GM21825 (cell line): ENCODE data around the gene CHRD.

Source experiments
- ATAC-seq: cut with Tn5 transposase; IDR thresholded peaks from one replicate; pipeline ENCODE4 v1.9.1; 2021; ENCODE audit warnings: mild to moderate bottlenecking, moderate library complexity; ENCODE audit not compliant: unreplicated experiment

Gene CHRD

DNA sequence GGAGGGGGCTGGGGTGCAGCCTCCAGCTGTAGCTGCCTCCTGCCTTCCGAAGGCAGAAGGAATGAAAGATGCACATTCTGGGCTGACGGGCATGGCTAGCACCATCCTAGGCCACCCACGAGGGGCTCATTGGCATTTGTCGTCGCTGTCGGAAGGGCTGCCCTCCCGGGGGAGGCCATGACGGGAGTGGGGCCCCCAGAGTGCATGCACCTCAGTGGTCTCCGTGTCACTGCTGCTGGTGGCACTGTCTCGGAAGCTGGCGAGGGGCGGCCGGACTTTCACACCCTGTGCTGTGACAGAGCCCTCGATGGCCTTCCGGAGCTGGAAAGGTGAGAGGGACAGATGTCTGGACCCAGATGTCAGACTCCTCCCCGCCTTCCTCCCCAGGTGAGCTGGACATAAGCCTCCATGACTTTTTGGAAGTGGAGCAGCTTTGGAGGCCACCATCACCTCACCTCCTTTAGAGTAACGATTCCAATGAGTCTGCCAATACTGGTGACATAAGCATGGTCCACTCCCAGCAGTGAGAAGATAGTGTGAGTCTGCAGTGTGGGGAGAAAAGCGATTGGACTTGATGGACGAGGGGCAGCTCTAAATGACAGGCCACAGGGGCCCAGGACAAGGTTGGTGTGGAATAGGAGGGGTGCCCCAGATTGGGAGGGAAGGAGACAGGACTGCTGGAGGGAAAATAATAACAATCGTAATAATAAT lies 33.2 kb upstream of the CHRD start:
- ATAC-seq = no peak

DNA sequence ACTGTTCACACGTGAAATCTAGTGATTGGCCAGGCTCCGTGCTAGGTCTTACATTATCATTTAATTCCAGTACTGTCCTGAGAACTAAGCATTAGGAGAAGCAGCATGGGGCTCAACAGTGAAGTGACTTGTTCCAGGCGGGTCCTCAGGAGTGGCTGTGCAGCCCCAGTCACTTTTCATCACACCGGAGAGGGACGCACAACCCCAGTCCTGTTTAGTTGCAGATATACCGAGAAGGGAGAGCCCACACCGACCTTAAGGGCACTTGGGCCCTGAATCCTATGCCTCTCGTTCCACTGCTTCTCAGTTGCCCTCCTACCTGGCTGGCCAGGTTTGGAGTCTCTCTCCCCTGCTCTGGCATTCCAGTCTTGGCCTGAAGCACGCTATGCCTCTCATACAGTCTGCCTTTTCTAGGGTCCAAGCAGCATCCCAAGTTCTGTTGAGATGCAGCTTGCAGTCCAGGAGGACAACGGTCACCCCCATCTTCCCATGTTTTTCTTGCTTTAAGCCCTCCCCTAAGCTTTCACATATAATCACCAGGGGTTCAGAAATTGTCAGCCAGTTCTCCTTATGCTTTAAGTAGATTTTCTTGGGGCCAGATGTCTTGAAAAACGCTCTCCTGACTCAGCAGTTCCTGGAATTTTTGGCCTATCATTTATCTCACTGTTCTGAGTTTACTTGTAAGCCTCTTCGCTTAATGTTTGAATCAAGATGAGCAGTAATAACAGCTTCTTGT lies 32.4 kb upstream of the CHRD start:
- ATAC-seq = no peak

DNA sequence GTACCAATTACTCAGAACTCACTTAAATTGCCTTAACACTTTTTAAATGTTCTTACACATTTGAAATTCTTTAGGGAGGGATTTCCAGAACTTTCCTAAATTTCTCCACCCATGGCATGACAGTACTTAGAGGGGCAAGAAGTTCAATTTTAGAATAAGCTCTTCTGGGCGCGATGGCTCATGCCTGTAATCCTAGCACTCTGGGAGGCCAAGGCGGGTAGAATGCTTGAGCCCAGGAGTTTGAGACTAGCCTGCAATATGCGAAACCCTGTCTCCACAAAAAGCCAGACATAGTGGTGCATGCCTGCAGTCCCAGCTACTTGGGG lies 31.8 kb upstream of the CHRD start:
- no peak for ATAC-seq

DNA sequence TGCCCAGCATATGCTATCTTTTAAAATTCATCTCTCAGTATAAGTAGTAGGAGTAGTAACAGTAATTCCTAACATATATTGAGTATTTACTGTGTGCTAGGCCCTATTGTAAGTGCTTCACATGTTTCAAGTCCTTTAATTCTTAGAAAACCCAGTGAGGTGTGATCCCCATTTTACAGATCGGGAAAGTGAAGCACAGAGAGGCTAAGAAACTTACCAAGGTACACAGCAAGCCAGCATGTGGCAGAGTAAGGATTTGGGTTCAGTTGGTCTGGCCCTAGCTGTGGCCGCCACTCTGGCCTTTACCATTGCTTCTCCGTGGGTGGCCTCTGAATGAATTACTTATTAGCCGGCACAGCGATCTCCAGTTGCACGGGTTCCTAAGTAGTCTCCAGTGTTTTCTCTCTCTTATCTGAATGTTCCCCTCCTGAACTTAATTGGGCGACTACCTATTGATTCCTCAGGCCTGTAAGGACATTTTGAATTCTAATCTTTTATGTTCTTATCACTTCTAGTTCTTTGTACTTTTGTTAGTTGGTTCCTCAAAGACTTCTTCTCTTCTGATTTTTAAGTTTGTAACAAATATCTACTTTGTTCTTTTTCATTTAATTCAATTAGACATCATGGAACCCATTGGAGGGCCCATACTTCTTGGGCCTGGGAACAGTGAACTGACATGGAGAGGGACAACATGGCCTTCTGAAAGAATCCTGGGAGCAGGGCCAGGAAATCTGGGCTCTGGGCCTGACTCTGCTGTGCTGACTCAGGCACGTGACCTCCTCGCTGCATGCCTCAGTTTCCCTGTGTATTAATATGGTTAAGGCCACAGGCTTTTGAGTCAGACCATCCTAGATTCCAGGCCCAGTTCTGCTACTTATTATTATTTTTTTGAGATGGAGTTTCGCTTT lies 30.0 kb upstream of the CHRD start:
- no peak for ATAC-seq

DNA sequence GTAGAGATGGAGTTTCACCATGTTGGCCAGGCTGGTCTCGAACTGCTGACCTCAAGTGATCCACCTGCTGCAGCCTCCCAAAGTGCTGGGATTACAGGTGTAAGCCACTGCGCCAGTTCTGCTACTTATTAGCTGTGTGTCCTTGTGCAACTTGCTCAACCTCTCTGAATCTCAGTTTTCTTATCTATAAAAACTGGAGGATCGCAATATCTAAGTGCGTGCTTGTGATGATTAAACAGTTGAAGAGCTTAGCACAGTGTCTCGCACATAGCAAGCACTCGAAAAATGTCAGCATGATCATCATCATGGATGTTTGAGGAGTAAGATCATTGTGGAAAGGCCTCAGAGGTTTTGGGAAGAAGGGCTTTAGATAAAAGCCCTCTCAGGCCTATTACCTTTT lies 29.2 kb upstream of the CHRD start:
- no peak for ATAC-seq

DNA sequence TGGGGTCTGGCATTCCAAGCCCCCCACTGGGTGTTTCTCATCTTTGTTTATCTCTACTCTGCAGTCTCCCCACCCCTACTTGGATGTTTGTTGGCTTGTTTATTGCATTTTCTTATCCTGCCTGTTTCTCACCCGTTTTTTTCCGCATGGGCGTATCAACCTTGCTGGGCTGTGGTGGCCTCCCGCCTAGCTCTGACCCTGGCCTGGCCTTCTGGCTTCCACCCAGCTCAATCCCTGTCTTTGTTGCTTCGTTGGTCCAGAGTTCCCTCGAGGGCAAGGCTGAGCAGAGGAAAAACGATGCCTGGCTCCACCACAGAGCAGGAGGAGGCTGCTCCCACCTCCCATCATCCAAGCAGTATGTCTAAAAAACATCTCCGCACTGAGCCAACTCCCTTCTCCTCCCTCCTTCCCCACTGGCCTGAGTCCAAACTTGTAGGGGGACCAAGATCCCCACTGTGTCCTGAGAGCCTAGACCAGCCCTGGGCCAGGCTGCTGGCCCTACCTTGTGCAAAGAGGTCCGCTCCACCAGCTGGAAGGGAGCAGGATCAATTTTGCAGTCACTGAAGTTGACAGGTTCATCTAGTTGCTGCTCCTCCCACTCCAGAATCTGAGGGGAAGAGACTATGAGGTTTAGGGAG lies 28.2 kb upstream of the CHRD start:
- ATAC-seq = no peak

DNA sequence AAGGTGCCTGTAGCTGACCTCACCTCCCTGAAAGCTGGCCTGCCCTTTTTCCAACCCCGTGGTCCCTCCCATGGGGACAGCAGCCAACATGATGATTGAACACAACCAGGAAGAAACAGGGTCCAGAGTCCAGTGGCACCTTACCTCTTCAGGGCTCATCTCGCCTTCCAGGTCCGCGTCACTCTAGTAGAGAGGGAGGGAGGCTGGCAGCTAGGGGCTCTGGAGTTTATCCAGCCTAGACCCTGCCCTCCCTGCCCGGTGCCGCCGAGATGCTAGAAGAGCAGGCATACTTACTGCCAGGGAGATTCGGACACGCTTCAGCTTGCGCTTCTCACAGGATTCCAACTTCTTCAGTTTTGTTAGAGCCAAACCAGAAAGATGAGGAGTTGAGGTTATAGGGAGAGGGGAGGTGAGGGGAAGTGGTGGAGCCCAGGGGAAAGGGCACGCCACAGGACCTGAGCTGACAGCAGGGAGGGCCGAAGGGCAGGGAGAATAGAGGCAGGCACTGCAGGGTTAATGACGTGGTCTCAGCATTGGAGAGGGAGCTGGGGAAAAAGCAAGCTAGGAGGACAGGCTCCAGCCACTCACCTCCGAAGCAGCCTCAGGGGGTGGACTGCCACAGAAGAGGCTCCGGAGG lies 27.6 kb upstream of the CHRD start:
- no peak for ATAC-seq

DNA sequence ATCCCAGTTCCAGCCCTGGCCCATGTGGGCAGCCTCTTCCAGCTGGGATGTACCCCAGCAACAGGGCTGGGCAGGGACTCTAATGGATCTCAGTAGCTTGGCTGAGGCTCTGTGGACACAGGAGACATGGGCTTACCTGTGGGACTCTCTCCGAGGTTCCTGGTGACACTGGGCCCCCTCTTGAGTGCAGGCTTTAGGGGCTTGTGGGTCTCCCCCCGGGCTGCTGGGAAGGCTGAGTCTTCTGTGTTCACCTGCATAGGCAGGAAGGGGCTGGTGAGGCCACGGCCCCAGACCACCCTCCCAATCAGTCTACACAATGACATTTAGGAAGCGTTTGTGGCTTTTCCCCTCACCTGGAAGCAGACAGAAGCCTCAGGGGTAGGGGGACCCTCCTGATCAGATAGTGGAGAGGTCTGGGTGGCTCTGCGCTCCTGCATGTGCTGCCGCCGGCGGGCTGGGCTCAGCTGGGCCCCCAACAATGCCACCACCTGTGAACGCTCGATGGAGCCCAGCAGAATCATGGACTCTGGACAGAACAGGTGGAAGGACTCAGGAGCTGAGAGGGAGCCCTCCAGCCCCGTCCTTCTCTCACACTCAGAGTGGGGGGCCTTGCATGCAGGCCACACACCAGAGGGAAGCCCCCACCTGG lies 26.8 kb upstream of the CHRD start:
- no peak for ATAC-seq

DNA sequence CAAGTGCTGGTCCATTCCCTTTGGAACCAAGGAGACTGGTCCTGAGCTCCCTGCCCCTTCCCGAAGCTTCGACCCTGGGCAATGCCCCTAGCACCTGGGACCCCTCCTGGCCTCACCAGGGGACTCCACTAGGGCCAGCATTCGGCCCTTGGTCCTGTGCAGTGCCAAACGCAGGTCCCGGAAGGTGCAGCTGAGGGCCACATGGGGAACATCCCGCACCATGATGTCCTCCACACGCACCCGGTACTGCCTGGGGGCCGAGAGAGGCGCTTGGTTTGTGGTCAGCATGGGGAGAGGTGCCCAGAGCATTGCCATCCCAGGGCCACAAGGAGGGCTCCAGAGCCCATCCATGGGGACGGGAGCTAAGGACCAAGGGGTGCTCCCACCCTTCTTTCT lies 26.3 kb upstream of the CHRD start:
- no peak for ATAC-seq

DNA sequence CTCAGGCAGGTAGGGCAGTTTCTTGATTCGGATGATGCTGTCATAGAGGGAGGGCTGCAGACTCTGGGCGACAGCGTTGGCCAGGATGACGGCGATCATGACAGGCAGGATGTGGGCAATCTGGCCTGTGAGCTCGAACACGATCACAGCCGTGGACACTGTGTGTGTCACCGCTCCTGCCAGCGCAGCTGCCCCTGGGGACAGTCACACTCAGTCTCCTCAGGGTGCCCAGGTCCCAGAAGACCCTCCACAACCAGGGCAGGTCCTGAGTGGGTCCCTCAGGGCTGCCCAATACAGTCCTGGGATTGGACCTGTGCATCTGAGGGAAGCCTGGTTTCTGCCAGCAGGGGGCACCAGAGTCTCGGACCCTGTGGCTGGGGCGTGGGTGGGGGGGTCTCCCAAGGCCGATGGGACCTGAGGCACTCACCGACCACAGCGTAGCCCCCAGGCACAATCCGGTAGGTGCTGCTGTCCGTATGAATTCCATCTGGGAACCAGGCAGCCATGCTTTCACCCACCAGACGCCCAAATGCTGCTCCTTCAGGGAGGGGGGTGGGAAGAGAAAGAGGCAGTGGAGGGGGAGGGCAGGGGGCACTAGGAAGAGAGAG lies 25.6 kb upstream of the CHRD start:
- ATAC-seq = peak; percentile 57

DNA sequence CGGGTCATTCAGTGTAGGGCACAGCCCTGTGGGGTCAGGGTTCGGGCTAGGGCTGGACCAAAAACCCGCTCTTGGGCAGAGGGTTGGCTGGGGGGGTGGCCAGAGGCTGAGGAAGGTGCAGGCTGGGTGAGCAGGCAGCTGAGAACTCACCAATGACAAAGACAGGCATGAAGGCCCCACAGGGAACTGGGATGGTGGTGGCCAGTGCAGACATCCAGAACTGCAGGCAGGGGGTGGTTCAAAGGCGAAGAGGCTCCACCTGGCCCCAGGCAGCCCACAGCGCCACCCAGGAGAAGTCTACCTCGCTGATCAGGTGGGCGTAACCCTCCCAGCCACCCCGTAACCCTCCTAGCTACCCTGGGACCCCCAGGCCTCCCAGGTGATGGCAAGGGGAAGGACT lies 25.1 kb upstream of the CHRD start:
- ATAC-seq = no peak

DNA sequence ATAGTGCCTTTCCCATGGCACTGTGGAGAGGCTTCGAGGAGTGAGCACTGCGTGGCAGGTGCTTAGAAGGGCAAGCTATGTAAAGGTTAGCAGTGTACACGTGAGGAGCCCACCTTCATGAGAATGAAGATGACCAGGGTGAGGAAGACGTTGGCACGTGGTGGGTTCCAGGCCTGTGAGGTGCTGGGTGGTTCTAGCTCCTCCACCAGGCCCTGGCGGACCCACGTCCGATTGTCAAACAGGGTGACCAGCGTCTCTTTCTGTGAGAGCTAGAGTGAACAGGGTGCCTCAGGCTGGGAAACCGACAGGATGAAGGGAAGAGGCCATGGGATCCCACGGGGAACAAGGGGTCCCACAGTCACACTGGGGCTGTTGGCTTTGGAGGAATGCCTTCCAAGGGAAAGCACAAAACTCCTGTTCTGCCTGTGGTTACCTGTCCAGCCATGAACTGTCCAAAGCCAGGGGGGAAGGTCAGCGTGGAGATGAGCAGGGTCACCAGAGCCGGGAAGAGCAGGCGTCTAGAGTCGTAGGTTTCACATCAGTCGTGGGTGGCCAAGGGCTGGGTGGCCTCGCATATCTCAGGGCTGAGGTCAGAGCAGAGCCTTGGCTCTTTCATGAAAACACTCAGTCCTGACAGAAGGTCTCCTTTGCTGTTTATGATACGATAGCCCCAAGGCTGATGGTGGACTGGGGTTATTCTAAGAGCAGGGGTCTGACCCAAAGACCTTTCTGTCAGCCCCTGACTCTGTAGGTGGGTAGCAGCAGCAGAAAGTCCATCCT lies 24.4 kb upstream of the CHRD start:
- no peak for ATAC-seq

DNA sequence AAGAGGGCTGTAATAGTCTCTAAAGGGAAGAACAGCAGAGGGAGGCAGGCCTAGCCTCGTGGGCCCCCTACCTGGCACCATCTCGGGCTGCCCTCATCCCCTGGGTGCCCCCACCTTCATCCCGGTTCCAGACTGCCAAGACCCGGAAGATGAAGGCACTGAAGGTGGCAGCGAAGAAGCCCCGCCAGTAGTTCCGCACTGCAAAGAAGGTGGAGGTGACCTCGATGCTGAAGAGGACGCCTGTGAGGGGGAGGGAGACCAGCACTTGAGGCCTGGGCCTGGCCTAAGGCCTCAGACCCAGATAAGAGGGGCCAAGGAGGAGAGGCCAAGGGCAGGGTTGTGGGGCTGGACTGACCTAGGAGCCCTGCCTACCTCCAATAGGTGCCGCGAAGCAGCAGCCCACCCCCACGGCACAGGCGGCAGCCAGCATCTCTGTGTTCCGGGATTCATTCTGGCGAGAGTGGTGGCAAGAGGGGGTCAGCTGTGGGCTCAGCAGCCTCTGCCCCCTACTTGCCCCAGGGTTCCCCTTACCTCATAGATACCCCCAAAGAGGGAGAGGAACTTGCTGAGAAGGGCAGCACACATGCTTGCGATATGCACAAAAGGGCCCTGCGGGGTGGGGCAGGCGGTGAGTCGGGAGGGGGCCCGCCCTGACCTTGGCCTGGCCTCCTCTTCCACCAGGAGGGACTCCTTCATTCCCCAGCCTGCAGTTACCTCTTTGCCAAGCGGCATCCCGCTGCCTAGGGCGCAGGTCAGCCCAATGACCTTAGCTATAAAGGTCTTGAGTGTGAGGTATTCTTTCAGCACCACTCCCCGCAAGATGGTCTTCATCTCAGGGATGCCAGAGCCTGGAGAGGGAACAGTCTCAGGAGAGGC lies 22.4 kb upstream of the CHRD start:
- ATAC-seq = no peak

DNA sequence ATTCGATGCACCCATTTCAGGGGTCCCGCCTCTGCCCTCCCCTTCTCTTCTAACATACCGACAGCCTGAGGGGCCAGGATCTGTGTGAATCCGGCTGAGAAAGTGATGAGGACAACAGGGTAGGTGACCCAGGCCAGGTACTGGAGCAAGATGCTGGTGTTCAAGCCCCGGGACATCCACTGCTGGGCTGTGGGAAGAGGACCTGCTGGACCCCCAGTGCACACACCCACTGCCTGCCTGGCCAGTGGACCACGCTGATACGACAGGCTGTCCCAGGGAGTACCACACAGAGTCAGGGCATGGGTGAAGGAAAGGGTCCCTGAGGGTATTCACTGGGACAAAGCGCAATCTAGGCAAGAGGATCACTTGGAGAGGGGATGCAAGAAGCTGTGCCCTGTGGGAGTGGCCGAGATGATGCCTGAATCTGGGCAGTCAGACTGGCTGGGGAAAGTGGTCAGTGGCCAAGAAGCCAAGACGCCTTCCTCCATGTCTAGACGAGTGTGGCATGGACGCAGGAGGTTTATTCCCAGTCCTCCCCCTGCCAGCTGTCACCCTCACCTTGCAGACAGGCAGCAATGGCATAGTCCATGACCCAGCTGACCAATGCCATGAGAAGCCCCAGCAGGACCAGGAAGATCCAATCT lies 21.6 kb upstream of the CHRD start:
- no peak for ATAC-seq

DNA sequence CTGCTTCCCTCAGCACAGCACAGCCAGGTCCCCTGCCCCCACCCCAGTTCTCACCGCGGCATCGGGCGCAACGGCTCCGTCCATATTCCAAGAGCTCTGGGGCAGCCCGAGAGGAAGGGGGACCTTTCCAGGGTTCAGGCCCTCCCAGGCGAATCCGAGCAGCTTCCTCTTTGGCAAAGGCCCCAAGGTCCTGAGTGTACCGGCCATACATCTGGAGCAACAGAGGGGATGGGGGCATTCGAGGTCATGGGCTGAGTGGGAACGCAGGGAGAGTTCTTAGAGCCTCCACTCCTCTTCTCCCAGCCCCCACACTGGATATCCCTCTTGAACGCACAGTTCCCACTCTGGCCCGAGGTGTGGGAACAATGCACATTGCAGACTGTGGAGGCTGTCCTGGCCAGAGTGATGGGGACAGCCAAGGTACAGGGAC lies 20.9 kb upstream of the CHRD start:
- ATAC-seq = no peak

DNA sequence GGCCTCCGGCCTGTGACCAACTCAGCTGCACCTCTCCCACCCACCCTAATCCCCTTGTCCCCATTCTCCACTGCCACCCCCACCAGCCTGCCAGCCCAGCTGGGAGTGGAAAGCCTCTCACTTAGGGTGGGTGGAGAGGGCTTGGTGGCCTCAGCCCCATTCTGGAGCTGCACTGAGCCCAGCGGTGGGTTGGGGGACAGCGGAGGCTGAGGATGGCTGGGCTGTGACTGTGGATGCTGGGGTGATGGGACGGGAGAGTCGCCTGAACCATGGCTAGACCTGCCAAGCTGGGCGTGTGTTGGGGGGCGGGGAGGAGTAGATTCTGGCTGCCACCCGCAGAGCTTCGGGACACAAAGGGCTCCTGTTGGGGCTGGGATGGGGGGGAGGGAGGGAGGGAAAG lies 20.2 kb upstream of the CHRD start:
- no peak for ATAC-seq

DNA sequence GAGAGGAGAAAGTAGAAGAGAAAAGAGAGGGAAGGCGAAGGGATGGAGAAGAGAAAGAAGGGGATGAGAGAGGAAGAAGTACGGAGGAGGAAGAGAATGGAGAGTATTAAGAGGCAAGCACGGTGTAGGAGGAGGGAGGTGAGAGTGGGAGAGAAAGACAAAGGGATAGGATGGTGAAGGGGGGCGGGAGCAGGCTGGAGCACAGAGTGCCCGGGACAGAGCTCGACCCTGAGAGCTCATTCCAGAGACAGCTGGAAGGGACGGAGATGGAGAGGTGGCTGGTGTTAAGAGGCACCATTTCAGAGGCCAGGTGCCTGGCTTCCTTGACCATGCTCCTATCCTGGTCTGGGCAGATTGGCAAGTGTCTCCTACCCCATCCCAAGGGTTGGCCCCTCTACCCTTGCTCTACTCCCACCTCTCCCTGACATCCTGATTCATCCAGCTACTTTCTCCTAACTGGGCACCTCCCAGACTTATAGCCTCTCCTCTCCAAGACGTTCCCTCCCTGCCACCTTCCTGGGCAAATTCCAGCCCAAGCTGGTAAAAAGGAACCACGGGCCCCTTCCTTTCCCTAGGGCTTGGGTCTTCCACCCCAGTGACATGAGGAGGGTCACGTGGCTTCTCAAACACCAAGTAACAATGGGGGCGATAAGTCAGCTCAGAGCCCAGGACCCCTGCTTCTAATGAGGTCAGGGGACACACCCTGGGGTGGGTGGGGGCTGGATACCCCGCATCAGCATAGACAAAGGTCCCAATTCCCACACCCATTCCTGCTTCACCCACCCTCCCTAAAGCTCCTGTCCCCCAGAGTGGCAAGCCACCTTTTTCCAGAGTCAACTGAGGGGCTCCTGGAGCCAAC lies 19.6 kb upstream of the CHRD start:
- no peak for ATAC-seq
